ENCODE data around the gene MAP1S. TPM values are rescaled to one million over a fixed set of nuclear protein-coding genes. Genes with fewer than 3 reads are reported as not detected.

MAP1S gene
- total RNA-seq, 1 donor from 2014 or later: 111 TPM

GRCh38 chr19:17726964-17727773 is 7.9 kb downstream of the MAP1S start:
- Mint-ChIP-seq H3K9me3 (ENCODE audit: unreplicated experiment) (peaks cover 5% of the 10 kb centered on the region), H3K36me3 (ENCODE audit: unreplicated experiment) (peaks cover 6% of the 10 kb centered on the region), H3K27me3 (ENCODE audit: unreplicated experiment) (peaks cover 3% of the 10 kb centered on the region), H3K4me3 (ENCODE audit: unreplicated experiment) (no peak overlapping the region), H3K27ac (ENCODE audit: unreplicated experiment) (no peak overlapping the region), H3K4me1 (ENCODE audit: low read depth, unreplicated experiment) (peaks cover 6% of the 10 kb centered on the region)
- DNase-seq: no peak
- TF ChIP-seq CTCF (IDR thresholded peaks at IDR 0.05; ENCODE audit: partially characterized antibody, unreplicated experiment): no peak

- no peak for DNase-seq
- H3K27me3 Mint-ChIP-seq (ENCODE audit: unreplicated experiment): peaks cover 3% of the 10 kb centered on the region
- H3K9me3 Mint-ChIP-seq (ENCODE audit: unreplicated experiment): peaks cover 5% of the 10 kb centered on the region
- no peak overlapping the region for H3K4me3 Mint-ChIP-seq (ENCODE audit: unreplicated experiment)
- no peak for TF ChIP-seq CTCF (IDR thresholded peaks at IDR 0.05; ENCODE audit: partially characterized antibody, unreplicated experiment)
- H3K36me3 Mint-ChIP-seq (ENCODE audit: unreplicated experiment): peaks cover 6% of the 10 kb centered on the region
- no peak overlapping the region for H3K27ac Mint-ChIP-seq (ENCODE audit: unreplicated experiment)
- peaks cover 6% of the 10 kb centered on the region for H3K4me1 Mint-ChIP-seq (ENCODE audit: low read depth, unreplicated experiment)
Observed at GRCh38 chr19:17727843-17728242, 8.6 kb downstream of the MAP1S start.

GRCh38 chr19:17733127-17733526 is 13.8 kb downstream of the MAP1S start:
- no peak overlapping the region for H3K4me3 Mint-ChIP-seq (ENCODE audit: unreplicated experiment)
- DNase-seq: no peak
- no peak for TF ChIP-seq CTCF (IDR thresholded peaks at IDR 0.05; ENCODE audit: partially characterized antibody, unreplicated experiment)
- H3K9me3 Mint-ChIP-seq (ENCODE audit: unreplicated experiment): peaks cover 5% of the 10 kb centered on the region
- peaks cover 3% of the 10 kb centered on the region for H3K4me1 Mint-ChIP-seq (ENCODE audit: low read depth, unreplicated experiment)
- H3K27me3 Mint-ChIP-seq (ENCODE audit: unreplicated experiment): peaks cover 8% of the 10 kb centered on the region
- no peak overlapping the region for H3K27ac Mint-ChIP-seq (ENCODE audit: unreplicated experiment)
- peaks cover 6% of the 10 kb centered on the region for H3K36me3 Mint-ChIP-seq (ENCODE audit: unreplicated experiment)

- Mint-ChIP-seq H3K9me3 (ENCODE audit: unreplicated experiment) (peaks cover 5% of the 10 kb centered on the region), H3K36me3 (ENCODE audit: unreplicated experiment) (peaks cover 6% of the 10 kb centered on the region), H3K4me1 (ENCODE audit: low read depth, unreplicated experiment) (peaks cover 7% of the 10 kb centered on the region), H3K27ac (ENCODE audit: unreplicated experiment) (no peak overlapping the region), H3K4me3 (ENCODE audit: unreplicated experiment) (no peak overlapping the region), H3K27me3 (ENCODE audit: unreplicated experiment) (peaks cover 8% of the 10 kb centered on the region)
- TF ChIP-seq CTCF (IDR thresholded peaks at IDR 0.05; ENCODE audit: partially characterized antibody, unreplicated experiment): no peak
- no peak for DNase-seq
Observed at GRCh38 chr19:17734146-17734545, 14.9 kb downstream of the MAP1S start.

GRCh38 chr19:17735410-17735809 is 16.1 kb downstream of the MAP1S start:
- Mint-ChIP-seq H3K4me3 (ENCODE audit: unreplicated experiment) (no peak overlapping the region), H3K36me3 (ENCODE audit: unreplicated experiment) (peaks cover 6% of the 10 kb centered on the region), H3K9me3 (ENCODE audit: unreplicated experiment) (peaks cover 4% of the 10 kb centered on the region), H3K4me1 (ENCODE audit: low read depth, unreplicated experiment) (peaks cover 7% of the 10 kb centered on the region), H3K27ac (ENCODE audit: unreplicated experiment) (no peak overlapping the region), H3K27me3 (ENCODE audit: unreplicated experiment) (peaks cover 12% of the 10 kb centered on the region)
- no peak for TF ChIP-seq CTCF (IDR thresholded peaks at IDR 0.05; ENCODE audit: partially characterized antibody, unreplicated experiment)
- DNase-seq: no peak

All from glutamatergic neuron (in vitro differentiated cells).